Effector memory CD4-positive, alpha-beta T cell (primary cell): ENCODE measurements around the gene MACROD2.

Experiments
- DNase-seq, 3 donors: peaks; one replicate each; pipeline ENCODE4 v3.0.0-alpha.2; 2020
- H3K27ac ChIP-seq: 2 replicates; pipeline ENCODE4 v1.7.0; 2013; ENCODE audit warnings: mild to moderate bottlenecking, low read length, moderate library complexity; ENCODE audit not compliant: insufficient read depth, poor library complexity, severe bottlenecking
- H3K27me3 ChIP-seq: replicated peaks from 2 replicates; pipeline ENCODE4 v1.7.0; 2013; ENCODE audit warnings: mild to moderate bottlenecking, low read length; ENCODE audit not compliant: insufficient read depth, control insufficient read depth, poor library complexity, severe bottlenecking
- H3K36me3 ChIP-seq: 2 replicates; pipeline ENCODE4 v1.7.0; 2013; ENCODE audit warnings: mild to moderate bottlenecking, low read length, moderate library complexity; ENCODE audit not compliant: control insufficient read depth, insufficient read depth
- H3K4me1 ChIP-seq: 2 replicates; pipeline ENCODE4 v1.7.0; 2013; ENCODE audit warnings: low read length, mild to moderate bottlenecking; ENCODE audit not compliant: control insufficient read depth, insufficient read depth, poor library complexity, severe bottlenecking
- H3K4me3 ChIP-seq: 2 replicates; pipeline ENCODE4 v1.7.0; 2013; ENCODE audit warnings: low read length, low read depth, mild to moderate bottlenecking; ENCODE audit not compliant: insufficient read depth, poor library complexity, severe bottlenecking
- H3K9me3 ChIP-seq: 2 replicates; pipeline ENCODE4 v1.7.0; 2013; ENCODE audit warnings: mild to moderate bottlenecking, low read length, moderate library complexity; ENCODE audit not compliant: control insufficient read depth

MACROD2 gene

GRCh38 chr20:15866916-15867730, 1871.8 kb downstream of the MACROD2 start:
- no peaks in the 10 kb centered on the region for H3K9me3 ChIP-seq
- no peak overlapping the region for H3K4me3 ChIP-seq

GRCh38 chr20:15867899-15868298, 1872.6 kb downstream of the MACROD2 start:
- no peaks in the 10 kb centered on the region for H3K27me3 ChIP-seq
- H3K4me3 ChIP-seq = no peak overlapping the region
- H3K36me3 ChIP-seq = no peaks in the 10 kb centered on the region
- no peaks in the 10 kb centered on the region for H3K9me3 ChIP-seq
- H3K27ac ChIP-seq = no peak overlapping the region
- no peaks in the 10 kb centered on the region for H3K4me1 ChIP-seq
- DNase-seq = no peak

More at GRCh38 chr20:15866916-15867730, 1871.8 kb downstream of the MACROD2 start:
- H3K27ac ChIP-seq = no peak overlapping the region
- H3K27me3 ChIP-seq = no peaks in the 10 kb centered on the region
- H3K36me3 ChIP-seq = no peaks in the 10 kb centered on the region
- no peaks in the 10 kb centered on the region for H3K4me1 ChIP-seq
- DNase-seq = no peak

GRCh38 chr20:15875446-15875845, 1880.1 kb downstream of the MACROD2 start:
- Histone ChIP-seq H3K9me3 (no peaks in the 10 kb centered on the region), H3K4me1 (no peaks in the 10 kb centered on the region), H3K4me3 (no peak overlapping the region), H3K27ac (no peak overlapping the region), H3K36me3 (no peaks in the 10 kb centered on the region), H3K27me3 (no peaks in the 10 kb centered on the region)
- no peak for DNase-seq

GRCh38 chr20:15882553-15882952, 1887.2 kb downstream of the MACROD2 start:
- no peak overlapping the region for H3K27ac ChIP-seq
- no peaks in the 10 kb centered on the region for H3K36me3 ChIP-seq
- H3K4me3 ChIP-seq = no peak overlapping the region
- no peaks in the 10 kb centered on the region for H3K4me1 ChIP-seq
- H3K27me3 ChIP-seq = no peaks in the 10 kb centered on the region
- no peak for DNase-seq
- H3K9me3 ChIP-seq = no peaks in the 10 kb centered on the region

- no peaks in the 10 kb centered on the region for H3K36me3 ChIP-seq
- no peaks in the 10 kb centered on the region for H3K27me3 ChIP-seq
- H3K4me3 ChIP-seq = no peak overlapping the region
- no peaks in the 10 kb centered on the region for H3K4me1 ChIP-seq
- no peak overlapping the region for H3K27ac ChIP-seq
- DNase-seq = no peak
- H3K9me3 ChIP-seq = no peaks in the 10 kb centered on the region
Measured at GRCh38 chr20:15886250-15886649, 1890.9 kb downstream of the MACROD2 start.

- Histone ChIP-seq H3K27me3 (no peaks in the 10 kb centered on the region), H3K27ac (no peak overlapping the region), H3K4me3 (no peak overlapping the region), H3K36me3 (no peaks in the 10 kb centered on the region), H3K9me3 (no peaks in the 10 kb centered on the region), H3K4me1 (no peaks in the 10 kb centered on the region)
- no peak for DNase-seq
Measured at GRCh38 chr20:15887387-15887786, 1892.1 kb downstream of the MACROD2 start.

- no peaks in the 10 kb centered on the region for H3K4me1 ChIP-seq
- no peaks in the 10 kb centered on the region for H3K9me3 ChIP-seq
- H3K27me3 ChIP-seq = no peaks in the 10 kb centered on the region
- H3K4me3 ChIP-seq = no peak overlapping the region
- H3K27ac ChIP-seq = no peak overlapping the region
- DNase-seq = no peak
- H3K36me3 ChIP-seq = no peaks in the 10 kb centered on the region
Measured at GRCh38 chr20:15889061-15889460, 1893.7 kb downstream of the MACROD2 start.

GRCh38 chr20:15889514-15890256, 1894.4 kb downstream of the MACROD2 start:
- Histone ChIP-seq H3K4me3 (no peak overlapping the region), H3K9me3 (no peaks in the 10 kb centered on the region), H3K36me3 (no peaks in the 10 kb centered on the region), H3K27me3 (no peaks in the 10 kb centered on the region), H3K4me1 (no peaks in the 10 kb centered on the region), H3K27ac (no peak overlapping the region)
- no peak for DNase-seq

GRCh38 chr20:15890407-15890982, 1895.2 kb downstream of the MACROD2 start:
- Histone ChIP-seq H3K27ac (no peak overlapping the region), H3K4me1 (no peaks in the 10 kb centered on the region), H3K27me3 (no peaks in the 10 kb centered on the region), H3K9me3 (no peaks in the 10 kb centered on the region), H3K36me3 (no peaks in the 10 kb centered on the region), H3K4me3 (no peak overlapping the region)
- DNase-seq = no peak

- H3K4me3 ChIP-seq = no peak overlapping the region
- no peaks in the 10 kb centered on the region for H3K36me3 ChIP-seq
- no peak overlapping the region for H3K27ac ChIP-seq
- no peaks in the 10 kb centered on the region for H3K9me3 ChIP-seq
- H3K4me1 ChIP-seq = no peaks in the 10 kb centered on the region
- DNase-seq = no peak
- H3K27me3 ChIP-seq = no peaks in the 10 kb centered on the region
Measured at GRCh38 chr20:15895126-15895525, 1899.8 kb downstream of the MACROD2 start.
